GM12891 (cell line): ENCODE results near the gene C7orf33.
"Not testable (repeated sequence)": the region's sequence is repeated elsewhere in the genome, so short reads cannot be mapped to it uniquely, and the experiment has no call there.

Experiments
- DNase-seq: peaks from one replicate; pipeline ENCODE4 v3.0.0; 2011; ENCODE audit warnings: low spot score; ENCODE audit not compliant: insufficient read length
- FAIRE-seq: peaks from 2 replicates; lab custom pipeline; 2011; peaks lifted over from hg19 to GRCh38; lab: Jason Lieb, UNC
- PAX5 ChIP-seq: IDR thresholded peaks from 2 replicates; pipeline ENCODE4 v1.6.1; 2011; ENCODE audit warnings: low read length, moderate library complexity, mild to moderate bottlenecking; ENCODE audit not compliant: insufficient read depth, severe bottlenecking
- POLR2A ChIP-seq: IDR thresholded peaks from 2 replicates; pipeline ENCODE4 v1.6.1; 2011; ENCODE audit warnings: low read depth, low read length, control low read depth
- POLR2AphosphoS5 ChIP-seq: IDR thresholded peaks from 2 replicates; pipeline ENCODE4 v1.6.1; 2011; ENCODE audit warnings: low read depth, low read length, control low read depth
- POU2F2 ChIP-seq: IDR thresholded peaks from 2 replicates; pipeline ENCODE4 v1.6.1; 2011; ENCODE audit warnings: low read depth, mild to moderate bottlenecking, control low read depth, low read length, moderate library complexity
- SPI1 ChIP-seq: IDR thresholded peaks from 2 replicates; pipeline ENCODE4 v1.6.1; 2011; ENCODE audit warnings: low read depth, low read length, control low read depth
- TAF1 ChIP-seq: IDR thresholded peaks from 2 replicates; pipeline ENCODE4 v1.6.1; 2011; ENCODE audit warnings: low read depth, low read length, control low read depth

Gene C7orf33

GRCh38 chr7:148563583-148564274 lies 26.8 kb upstream of the C7orf33 start:
- no peak for FAIRE-seq
- no peak for DNase-seq
- no peak for TF ChIP-seq POLR2A
- no peak for TF ChIP-seq TAF1
- peak; percentile 60 for TF ChIP-seq SPI1
- no peak for TF ChIP-seq POLR2AphosphoS5

- DNase-seq, result not testable (repeated sequence)
- peak; percentile 85 for TF ChIP-seq SPI1
- peak; percentile 94 for FAIRE-seq
Measured at GRCh38 chr7:148564275-148564951, 26.2 kb upstream of the C7orf33 start.

GRCh38 chr7:148566736-148567135 lies 23.8 kb upstream of the C7orf33 start:
- DNase-seq (no peak), FAIRE-seq (no peak)
- no peak for TF ChIP-seq SPI1
- TF ChIP-seq POU2F2, result no peak
- no peak for TF ChIP-seq POLR2AphosphoS5
- TF ChIP-seq POLR2A, result no peak
- TF ChIP-seq TAF1, result no peak
- no peak for TF ChIP-seq PAX5

GRCh38 chr7:148567524-148567923 lies 23.0 kb upstream of the C7orf33 start:
- no peak for DNase-seq
- FAIRE-seq, result no peak

GRCh38 chr7:148570510-148570909 lies 20.1 kb upstream of the C7orf33 start:
- FAIRE-seq (no peak), DNase-seq (no peak)
- peak; percentile 69 for TF ChIP-seq SPI1
- TF ChIP-seq PAX5, result no peak

More at GRCh38 chr7:148567524-148567923, 23.0 kb upstream of the C7orf33 start:
- no peak for TF ChIP-seq PAX5
- TF ChIP-seq POLR2AphosphoS5, result no peak
- TF ChIP-seq POU2F2, result no peak
- TF ChIP-seq SPI1, result no peak
- TF ChIP-seq POLR2A, result no peak
- no peak for TF ChIP-seq TAF1

GRCh38 chr7:148570973-148571372 lies 19.6 kb upstream of the C7orf33 start:
- DNase-seq, FAIRE-seq: not testable (repeated sequence)

GRCh38 chr7:148571381-148571780 lies 19.2 kb upstream of the C7orf33 start:
- TF ChIP-seq PAX5 (no peak), SPI1 (no peak), POLR2AphosphoS5 (no peak), POU2F2 (no peak), TAF1 (no peak), POLR2A (no peak)
- no peak for FAIRE-seq

GRCh38 chr7:148572067-148572522 lies 18.5 kb upstream of the C7orf33 start:
- TF ChIP-seq POLR2AphosphoS5 (no peak), POU2F2 (no peak), SPI1 (no peak), PAX5 (no peak), TAF1 (no peak), POLR2A (no peak)
- FAIRE-seq (no peak), DNase-seq (no peak)

More at GRCh38 chr7:148571381-148571780, 19.2 kb upstream of the C7orf33 start:
- no peak for DNase-seq

- not testable (repeated sequence) for FAIRE-seq, DNase-seq
Measured at GRCh38 chr7:148573581-148573980, 17.0 kb upstream of the C7orf33 start.

GRCh38 chr7:148575640-148576411 lies 14.7 kb upstream of the C7orf33 start:
- no peak for TF ChIP-seq POLR2AphosphoS5
- no peak for TF ChIP-seq PAX5
- no peak for TF ChIP-seq POLR2A
- no peak for TF ChIP-seq TAF1
- no peak for TF ChIP-seq SPI1
- no peak for TF ChIP-seq POU2F2
- DNase-seq (no peak), FAIRE-seq (peak; percentile 84)

- FAIRE-seq, result no peak
- TF ChIP-seq SPI1 (no peak), PAX5 (no peak), TAF1 (no peak), POLR2A (no peak), POU2F2 (no peak)
Measured at GRCh38 chr7:148579366-148579765, 11.2 kb upstream of the C7orf33 start.

More at GRCh38 chr7:148579366-148579765, 11.2 kb upstream of the C7orf33 start:
- DNase-seq, result no peak
